Nephron progenitor cell (in vitro differentiated cells): Measurements from ENCODE around the gene CDO1.

Experiments
- DNase-seq: peaks from one replicate; pipeline ENCODE4 v3.0.0; 2021
- H3K27ac Mint-ChIP-seq: 2 replicates; pipeline ENCODE4 v1.8.0; 2021; ENCODE audit warnings: mild to moderate bottlenecking, moderate library complexity, mixed read lengths
- H3K27me3 Mint-ChIP-seq: 2 replicates; pipeline ENCODE4 v1.8.0; 2021; ENCODE audit warnings: mild to moderate bottlenecking, low read depth, mixed read lengths; ENCODE audit not compliant: poor library complexity
- H3K36me3 Mint-ChIP-seq: 2 replicates; pipeline ENCODE4 v1.8.0; 2021; ENCODE audit warnings: low read depth, mixed read lengths
- H3K4me1 Mint-ChIP-seq: 2 replicates; pipeline ENCODE4 v1.8.0; 2021; ENCODE audit warnings: mixed read lengths
- H3K4me3 Mint-ChIP-seq: 2 replicates; pipeline ENCODE4 v1.8.0; 2021; ENCODE audit warnings: mild to moderate bottlenecking, moderate library complexity, mixed read lengths
- H3K9me3 Mint-ChIP-seq: 2 replicates; pipeline ENCODE4 v1.8.0; 2021; ENCODE audit warnings: mild to moderate bottlenecking, moderate library complexity, mixed read lengths
- CTCF ChIP-seq: fragments of 200-600 bp; sonication (generic); IDR thresholded peaks from 2 replicates; pipeline ENCODE4 v1.5.0; 2021; ENCODE audit warnings: antibody characterized with exemption

CDO1 gene

GRCh38 chr5:115758356-115758755, 58.1 kb downstream of the CDO1 start:
- Mint-ChIP-seq H3K27ac (no peak overlapping the region), H3K4me1 (peaks cover 5% of the 10 kb centered on the region), H3K9me3 (peaks cover 15% of the 10 kb centered on the region), H3K36me3 (no peaks in the 10 kb centered on the region), H3K27me3 (peaks cover 5% of the 10 kb centered on the region), H3K4me3 (no peak overlapping the region)
- TF ChIP-seq CTCF, result no peak
- DNase-seq, result no peak

DNA sequence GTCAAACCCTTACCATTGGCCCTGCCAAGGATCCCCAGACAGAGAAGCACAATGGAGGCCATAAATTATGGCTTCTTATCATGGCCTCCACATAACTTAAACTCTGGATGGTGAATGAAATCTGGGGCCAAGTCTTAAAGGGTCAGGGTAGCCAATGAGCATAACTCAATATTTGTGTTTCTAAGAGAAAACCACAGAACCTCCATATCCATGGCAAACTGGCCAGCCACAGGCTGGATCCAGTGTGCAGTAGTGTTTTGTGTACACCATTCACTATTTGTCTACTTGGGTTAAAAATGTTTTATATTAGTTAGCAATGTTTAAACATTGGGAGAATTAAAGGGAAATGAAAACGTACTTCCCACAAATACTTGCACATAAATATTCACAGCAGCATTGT, 60.8 kb downstream of the CDO1 start:
- no peaks in the 10 kb centered on the region for H3K36me3 Mint-ChIP-seq
- peaks cover 5% of the 10 kb centered on the region for H3K4me1 Mint-ChIP-seq
- H3K9me3 Mint-ChIP-seq, result no peaks in the 10 kb centered on the region
- no peak for TF ChIP-seq CTCF
- DNase-seq, result no peak
- no peak overlapping the region for H3K4me3 Mint-ChIP-seq
- H3K27ac Mint-ChIP-seq, result no peak overlapping the region
- peaks cover 5% of the 10 kb centered on the region for H3K27me3 Mint-ChIP-seq
